SU-DHL-6 (cell line): ENCODE results near the gene HDGFL2.

Source experiments
- EZH2phosphoT487 ChIP-seq: fragments of 200-600 bp; sonication (generic), shearing (Covaris generic); conservative IDR thresholded peaks from 2 replicates; pipeline ENCODE4 v1.6.1; 2018; ENCODE audit warnings: mild to moderate bottlenecking, antibody characterized with exemption, low read length, moderate library complexity, mixed read lengths
- TF ChIP-seq, protein P1 (sequence below): fragments of 200-600 bp; sonication (generic); IDR thresholded peaks from one replicate; pipeline ENCODE4 v1.5.1; 2017; ENCODE audit warnings: antibody characterized with exemption, mild to moderate bottlenecking, low read length, moderate library complexity; ENCODE audit not compliant: insufficient read depth, poor library complexity, severe bottlenecking

DNA sequence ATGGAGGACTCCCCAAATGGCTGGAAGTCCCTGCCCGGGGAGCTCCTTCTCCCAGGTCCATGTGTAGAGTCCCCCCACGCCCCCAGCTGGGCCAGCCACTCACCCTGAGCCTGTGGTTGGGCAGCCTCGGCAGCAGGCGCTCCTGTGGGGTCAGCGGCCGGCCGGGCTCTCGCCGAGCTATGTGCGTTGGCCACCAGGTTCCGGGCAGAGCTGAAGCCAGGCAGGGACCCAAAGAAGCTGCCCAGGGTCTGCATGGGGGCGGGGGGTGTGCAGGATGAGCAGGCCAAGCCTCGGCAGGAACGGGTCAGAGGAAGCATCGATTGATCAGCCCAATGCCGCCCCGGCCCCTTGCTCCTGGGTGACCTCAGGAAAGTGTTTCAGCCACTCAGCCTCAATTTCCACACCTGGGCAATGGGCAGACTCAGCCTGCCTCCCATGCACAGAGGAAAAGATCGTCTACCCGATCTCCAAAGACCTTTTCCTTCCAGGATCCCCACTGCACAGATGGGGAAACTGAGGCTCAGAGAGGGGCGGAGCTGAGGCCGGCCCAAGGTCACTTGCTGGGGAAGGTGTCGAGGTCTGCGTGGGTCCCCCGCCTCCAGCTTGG lies 45.5 kb downstream of the HDGFL2 start:
- TF ChIP-seq, protein P1, sequence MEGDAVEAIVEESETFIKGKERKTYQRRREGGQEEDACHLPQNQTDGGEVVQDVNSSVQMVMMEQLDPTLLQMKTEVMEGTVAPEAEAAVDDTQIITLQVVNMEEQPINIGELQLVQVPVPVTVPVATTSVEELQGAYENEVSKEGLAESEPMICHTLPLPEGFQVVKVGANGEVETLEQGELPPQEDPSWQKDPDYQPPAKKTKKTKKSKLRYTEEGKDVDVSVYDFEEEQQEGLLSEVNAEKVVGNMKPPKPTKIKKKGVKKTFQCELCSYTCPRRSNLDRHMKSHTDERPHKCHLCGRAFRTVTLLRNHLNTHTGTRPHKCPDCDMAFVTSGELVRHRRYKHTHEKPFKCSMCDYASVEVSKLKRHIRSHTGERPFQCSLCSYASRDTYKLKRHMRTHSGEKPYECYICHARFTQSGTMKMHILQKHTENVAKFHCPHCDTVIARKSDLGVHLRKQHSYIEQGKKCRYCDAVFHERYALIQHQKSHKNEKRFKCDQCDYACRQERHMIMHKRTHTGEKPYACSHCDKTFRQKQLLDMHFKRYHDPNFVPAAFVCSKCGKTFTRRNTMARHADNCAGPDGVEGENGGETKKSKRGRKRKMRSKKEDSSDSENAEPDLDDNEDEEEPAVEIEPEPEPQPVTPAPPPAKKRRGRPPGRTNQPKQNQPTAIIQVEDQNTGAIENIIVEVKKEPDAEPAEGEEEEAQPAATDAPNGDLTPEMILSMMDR = no peak
- TF ChIP-seq EZH2phosphoT487 = no peak
